DOHH2 (cell line): ENCODE data around the gene PURB.

ENCODE experiments used
- H3F3A ChIP-seq: fragments of 200-600 bp; sonication (generic), shearing (Covaris generic); 2 replicates; pipeline ENCODE4 v1.6.0; 2016; ENCODE audit warnings: antibody characterized with exemption, mild to moderate bottlenecking; ENCODE audit not compliant: control insufficient read depth, insufficient read depth
- H3K27ac ChIP-seq: fragments of 200-600 bp; sonication (generic); 2 replicates; pipeline ENCODE4 v1.5.1; 2014; ENCODE audit warnings: low read depth, mild to moderate bottlenecking, low read length, moderate library complexity
- H3K27me3 ChIP-seq: fragments of 200-600 bp; sonication (generic); 2 replicates; pipeline ENCODE4 v1.6.1; 2014; ENCODE audit warnings: mild to moderate bottlenecking, low read length, mixed read lengths; ENCODE audit not compliant: control insufficient read depth
- H3K36me3 ChIP-seq: fragments of 200-600 bp; sonication (generic); 2 replicates; pipeline ENCODE4 v1.6.1; 2014; ENCODE audit warnings: mild to moderate bottlenecking, low read length, moderate library complexity, mixed read lengths; ENCODE audit not compliant: control insufficient read depth
- H3K4me1 ChIP-seq: fragments of 200-600 bp; sonication (generic); 2 replicates; pipeline ENCODE4 v1.6.1; 2014; ENCODE audit warnings: mild to moderate bottlenecking, low read length, mixed read lengths; ENCODE audit not compliant: control insufficient read depth
- H3K4me2 ChIP-seq: fragments of 200-600 bp; sonication (generic); 2 replicates; pipeline ENCODE4 v1.6.0; 2014; ENCODE audit warnings: mild to moderate bottlenecking, low read length, moderate library complexity
- H3K4me3 ChIP-seq: fragments of 200-600 bp; sonication (generic); 2 replicates; pipeline ENCODE4 v1.5.1; 2014; ENCODE audit warnings: mild to moderate bottlenecking, low read length, mixed read lengths
- H3K79me2 ChIP-seq: fragments of 200-600 bp; sonication (generic); 2 replicates; pipeline ENCODE4 v1.6.1; 2014; ENCODE audit warnings: mild to moderate bottlenecking, low read length, mixed read lengths; ENCODE audit not compliant: control insufficient read depth
- H3K9me2 ChIP-seq: fragments of 200-600 bp; sonication (generic); replicated peaks from 2 replicates; pipeline ENCODE4 v1.6.1; 2014; ENCODE audit warnings: mild to moderate bottlenecking, low read length, mixed read lengths; ENCODE audit not compliant: control insufficient read depth
- H3K9me3 ChIP-seq: fragments of 200-600 bp; sonication (generic); 2 replicates; pipeline ENCODE4 v1.6.1; 2014; ENCODE audit warnings: antibody characterized with exemption, low read length, mixed read lengths; ENCODE audit not compliant: control insufficient read depth, insufficient read depth
- H4K20me1 ChIP-seq: fragments of 200-600 bp; sonication (generic); 2 replicates; pipeline ENCODE4 v1.6.0; 2014; ENCODE audit warnings: low read depth, mild to moderate bottlenecking, antibody characterized with exemption, low read length, moderate library complexity; ENCODE audit not compliant: control insufficient read depth, insufficient read depth
- EZH2phosphoT487 ChIP-seq: fragments of 200-600 bp; sonication (generic); IDR thresholded peaks from 2 replicates; pipeline ENCODE4 v1.6.1; 2017; ENCODE audit warnings: borderline replicate concordance, mild to moderate bottlenecking, antibody characterized with exemption, low read length, moderate library complexity, mixed read lengths
- TF ChIP-seq, protein P1 (sequence below): fragments of 200-600 bp; sonication (generic); IDR thresholded peaks from one replicate; pipeline ENCODE4 v1.5.1; 2014; ENCODE audit warnings: antibody characterized with exemption, mild to moderate bottlenecking, low read depth, low read length; ENCODE audit not compliant: poor library complexity, severe bottlenecking

PURB gene

GRCh38 chr7:44838751-44839150, 46.6 kb downstream of the PURB start:
- no peak overlapping the region for H3K4me2 ChIP-seq
- no peak overlapping the region for H3K4me3 ChIP-seq
- no peak overlapping the region for H3K27ac ChIP-seq
- no peaks in the 10 kb centered on the region for H3K9me2 ChIP-seq
- TF ChIP-seq EZH2phosphoT487: no peak
- TF ChIP-seq, protein P1, sequence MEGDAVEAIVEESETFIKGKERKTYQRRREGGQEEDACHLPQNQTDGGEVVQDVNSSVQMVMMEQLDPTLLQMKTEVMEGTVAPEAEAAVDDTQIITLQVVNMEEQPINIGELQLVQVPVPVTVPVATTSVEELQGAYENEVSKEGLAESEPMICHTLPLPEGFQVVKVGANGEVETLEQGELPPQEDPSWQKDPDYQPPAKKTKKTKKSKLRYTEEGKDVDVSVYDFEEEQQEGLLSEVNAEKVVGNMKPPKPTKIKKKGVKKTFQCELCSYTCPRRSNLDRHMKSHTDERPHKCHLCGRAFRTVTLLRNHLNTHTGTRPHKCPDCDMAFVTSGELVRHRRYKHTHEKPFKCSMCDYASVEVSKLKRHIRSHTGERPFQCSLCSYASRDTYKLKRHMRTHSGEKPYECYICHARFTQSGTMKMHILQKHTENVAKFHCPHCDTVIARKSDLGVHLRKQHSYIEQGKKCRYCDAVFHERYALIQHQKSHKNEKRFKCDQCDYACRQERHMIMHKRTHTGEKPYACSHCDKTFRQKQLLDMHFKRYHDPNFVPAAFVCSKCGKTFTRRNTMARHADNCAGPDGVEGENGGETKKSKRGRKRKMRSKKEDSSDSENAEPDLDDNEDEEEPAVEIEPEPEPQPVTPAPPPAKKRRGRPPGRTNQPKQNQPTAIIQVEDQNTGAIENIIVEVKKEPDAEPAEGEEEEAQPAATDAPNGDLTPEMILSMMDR: no peak
- peaks cover 80% of the 10 kb centered on the region for H3K36me3 ChIP-seq
- peaks cover 10% of the 10 kb centered on the region for H3F3A ChIP-seq
- no peaks in the 10 kb centered on the region for H3K27me3 ChIP-seq
- no peaks in the 10 kb centered on the region; the same call in 1 of the 2 replicates for H3K4me1 ChIP-seq
- peaks cover 90% of the 10 kb centered on the region for H3K79me2 ChIP-seq
- H3K9me3 ChIP-seq: no peaks in the 10 kb centered on the region
- peaks cover 11% of the 10 kb centered on the region; the same call in 1 of the 2 replicates for H4K20me1 ChIP-seq

GRCh38 chr7:44827567-44827966, 57.8 kb downstream of the PURB start:
- Histone ChIP-seq H3K4me2 (no peak overlapping the region), H3F3A (peaks cover 27% of the 10 kb centered on the region), H3K4me3 (no peak overlapping the region), H4K20me1 (no peaks in the 10 kb centered on the region), H3K36me3 (peaks cover 73% of the 10 kb centered on the region), H3K79me2 (no peaks in the 10 kb centered on the region), H3K27me3 (no peaks in the 10 kb centered on the region), H3K9me3 (no peaks in the 10 kb centered on the region), H3K4me1 (no peaks in the 10 kb centered on the region), H3K27ac (no peak overlapping the region), H3K9me2 (no peaks in the 10 kb centered on the region)
- TF ChIP-seq, protein P1: no peak
- TF ChIP-seq EZH2phosphoT487: no peak
